ENCODE data around the gene PRSS50.

The PRSS50 gene

DNA sequence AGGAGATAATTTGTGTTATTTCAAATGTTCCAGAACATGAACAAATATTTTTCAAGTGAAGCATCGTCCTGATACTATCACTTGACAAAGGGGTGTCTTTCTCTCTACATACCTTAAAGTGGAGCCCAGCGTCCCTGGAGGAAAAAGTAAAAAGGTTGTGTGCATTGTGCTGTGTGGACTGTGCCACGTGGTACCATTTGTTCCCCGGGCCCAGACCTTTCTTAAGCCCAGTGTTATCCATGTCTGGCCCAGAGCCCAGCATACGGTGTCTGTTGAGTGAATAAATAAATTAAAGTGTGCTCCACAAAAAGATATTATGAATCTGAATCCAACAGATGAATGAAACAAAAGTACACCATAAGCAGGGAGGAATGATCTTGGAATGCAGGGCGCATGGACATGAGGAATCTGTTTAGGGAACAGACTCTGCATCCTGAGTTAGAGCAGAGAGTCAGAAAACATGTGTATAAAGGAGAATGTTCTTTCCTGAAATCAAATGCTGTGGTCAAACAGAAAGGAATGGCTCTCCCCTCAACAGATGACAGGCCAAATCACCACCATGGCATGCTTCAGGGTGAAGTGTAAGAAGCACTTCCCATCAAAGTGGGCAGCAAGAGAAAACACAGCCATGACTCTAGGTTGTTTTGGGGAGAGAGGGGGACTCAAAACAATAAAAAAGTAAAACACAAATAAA, 8.1 kb upstream of the PRSS50 start:
- DNase-seq (ENCODE audit: low read depth in 2 of 2, low spot score in 1 of 2): no peak

DNA sequence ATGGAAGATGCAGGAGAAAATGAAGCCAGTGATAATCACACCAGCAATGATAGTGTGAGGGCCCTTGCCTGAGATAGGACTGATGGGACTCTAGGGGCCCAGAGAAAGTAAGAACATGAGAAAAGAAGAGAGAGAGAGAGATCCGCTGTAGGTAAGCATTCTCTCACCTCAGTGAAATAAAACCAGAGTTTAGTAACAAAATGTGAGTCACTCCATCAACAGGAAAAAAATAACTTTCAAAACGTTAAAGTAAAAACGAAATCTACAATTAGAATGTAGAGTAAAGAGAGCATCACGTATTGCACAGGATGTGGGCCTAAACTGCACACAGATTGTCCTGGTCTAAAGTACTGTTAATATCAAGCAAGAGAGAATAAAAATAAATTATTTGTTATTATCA, 6.8 kb upstream of the PRSS50 start:
- DNase-seq (ENCODE audit: low read depth in 2 of 2, low spot score in 1 of 2): no peak

DNA sequence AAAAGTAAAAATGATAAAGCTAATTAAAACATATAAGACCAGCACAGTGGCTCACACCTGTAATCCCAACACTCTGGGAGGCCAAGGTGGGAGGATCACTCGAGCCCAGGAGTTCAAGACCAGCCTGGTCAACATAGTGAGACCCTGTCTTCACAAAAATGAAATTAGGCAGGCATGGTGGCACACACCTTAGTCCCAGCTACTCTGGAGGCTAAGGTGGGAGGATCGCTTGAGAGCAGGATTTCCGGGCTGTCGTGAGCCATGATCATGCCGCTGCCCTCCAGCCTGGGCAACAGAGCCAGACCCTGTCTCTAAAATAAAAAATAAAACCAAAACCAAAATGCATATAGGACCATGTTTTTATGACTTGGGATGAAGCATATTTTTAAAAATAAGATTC, 4.8 kb upstream of the PRSS50 start:
- no peak for DNase-seq (ENCODE audit: low read depth in 2 of 2, low spot score in 1 of 2)

DNA sequence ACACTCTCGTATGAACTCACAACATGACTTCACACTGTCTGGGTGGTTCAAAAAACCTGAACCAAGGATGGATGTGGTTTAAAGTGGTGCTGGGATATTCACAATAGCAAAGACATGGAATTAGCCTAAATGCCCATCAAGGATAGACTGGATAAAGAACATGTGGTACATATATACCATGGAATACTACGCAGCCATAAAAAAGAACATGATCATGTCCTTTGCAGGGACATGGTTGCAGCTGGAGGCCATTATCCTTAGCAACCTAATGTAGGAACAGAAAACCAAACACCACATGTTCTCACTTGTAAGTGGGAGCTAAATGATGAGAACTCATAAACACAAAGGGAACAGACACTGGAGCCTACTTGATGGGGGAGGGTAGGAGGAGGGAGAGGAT, 3.3 kb upstream of the PRSS50 start:
- no peak for DNase-seq (ENCODE audit: low read depth in 2 of 2, low spot score in 1 of 2)

DNA sequence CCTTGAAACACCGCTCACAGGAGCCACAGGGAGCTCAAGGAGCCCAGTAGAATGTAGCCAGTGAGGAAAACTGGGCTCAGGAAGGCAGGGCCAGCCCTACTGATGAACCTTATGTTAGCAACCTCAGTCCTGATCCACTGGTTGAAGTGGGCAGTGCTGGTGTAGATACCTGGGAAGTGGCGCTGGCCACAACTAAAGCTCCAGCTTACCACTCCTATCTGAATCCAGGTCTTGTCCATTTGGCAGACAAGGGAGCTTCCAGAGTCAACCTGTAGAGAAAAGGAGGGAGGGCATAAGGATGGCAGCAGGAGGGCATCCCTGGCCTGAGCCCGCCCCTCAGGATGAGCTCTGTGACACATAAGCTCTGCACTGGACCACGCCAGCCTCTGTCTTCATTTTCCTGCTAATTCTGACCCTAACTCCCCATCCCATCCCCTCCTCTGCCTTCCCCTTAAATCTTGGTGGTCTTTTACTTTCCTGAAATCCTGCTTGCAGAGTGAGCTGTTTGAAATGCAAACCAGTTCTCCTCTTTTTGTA, 2.1 kb upstream of the PRSS50 start:
- no peak for DNase-seq (ENCODE audit: low read depth in 2 of 2, low spot score in 1 of 2)

DNA sequence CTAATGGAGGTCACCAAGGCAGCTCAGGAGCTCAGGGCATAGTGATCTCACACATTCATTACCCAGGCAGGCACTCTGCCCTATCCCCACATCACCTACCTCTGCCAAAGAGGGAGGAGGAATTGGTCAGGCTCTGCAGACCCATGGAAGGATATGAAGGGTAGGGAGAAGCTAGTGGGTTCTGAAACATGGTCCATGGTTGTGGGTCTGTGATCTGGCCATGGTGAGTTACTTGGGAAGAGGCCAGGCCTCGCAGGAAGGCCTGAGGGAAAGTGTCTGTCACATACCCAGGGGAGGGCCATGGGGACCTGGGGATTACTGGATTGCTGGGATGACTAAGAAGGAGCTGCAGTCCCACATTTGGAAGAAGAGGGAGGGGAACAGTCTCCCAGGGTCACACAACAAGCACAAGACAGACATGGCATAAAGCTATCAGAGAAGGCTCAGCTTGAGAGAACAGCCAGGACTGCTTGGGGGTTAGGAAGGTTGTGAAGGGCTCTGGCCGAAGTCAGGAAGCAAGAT, 1.4 kb upstream of the PRSS50 start:
- no peak for DNase-seq (ENCODE audit: low read depth in 2 of 2, low spot score in 1 of 2)

DNA sequence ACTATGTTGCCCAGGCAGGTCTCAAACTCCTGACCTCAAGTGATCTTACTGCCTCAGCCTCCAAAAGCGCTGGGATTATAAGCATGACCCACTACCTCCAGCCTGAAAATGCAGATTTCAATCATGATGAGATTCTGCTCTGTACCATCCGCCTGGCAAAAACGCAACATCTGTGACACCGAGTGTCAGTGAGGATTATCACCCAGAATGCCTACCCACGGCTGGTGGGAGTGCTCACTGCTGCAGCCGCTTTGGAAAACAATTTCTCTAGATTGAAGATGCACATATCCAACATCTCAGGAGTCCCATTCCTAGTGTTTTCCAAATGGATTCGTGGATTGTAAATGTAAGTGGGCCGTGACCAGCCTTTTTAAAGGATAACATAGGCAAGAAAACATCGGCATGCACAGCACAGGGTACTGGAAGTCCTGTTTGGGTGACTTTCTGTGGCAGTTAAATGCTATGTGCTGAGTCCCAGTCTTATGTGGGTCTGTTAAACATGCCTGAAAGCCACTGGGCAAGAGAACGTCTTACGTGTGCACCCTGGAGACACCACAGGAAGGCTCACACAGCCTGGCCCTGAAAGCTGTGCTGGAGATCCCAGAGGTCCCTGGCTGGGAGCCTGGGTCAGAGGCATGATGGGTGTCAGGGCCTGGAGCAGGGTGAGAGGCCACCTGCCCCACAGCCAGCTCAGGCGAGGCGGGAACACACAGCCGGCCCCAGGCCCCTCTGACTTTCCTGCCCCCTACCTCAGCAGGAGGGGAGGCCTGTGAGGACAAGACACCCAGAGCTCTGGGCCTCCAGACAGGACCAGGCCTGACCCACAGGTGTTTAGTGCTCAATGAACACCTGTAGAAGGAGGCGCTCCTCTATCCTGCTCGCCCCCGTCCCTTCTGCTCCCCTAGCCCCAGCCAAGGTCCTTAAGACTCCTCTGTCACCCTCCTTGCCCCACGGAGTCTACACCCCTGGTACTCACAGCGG, 918 bp downstream of the PRSS50 start:
- no peak for DNase-seq (ENCODE audit: low read depth in 2 of 2, low spot score in 1 of 2)

DNA sequence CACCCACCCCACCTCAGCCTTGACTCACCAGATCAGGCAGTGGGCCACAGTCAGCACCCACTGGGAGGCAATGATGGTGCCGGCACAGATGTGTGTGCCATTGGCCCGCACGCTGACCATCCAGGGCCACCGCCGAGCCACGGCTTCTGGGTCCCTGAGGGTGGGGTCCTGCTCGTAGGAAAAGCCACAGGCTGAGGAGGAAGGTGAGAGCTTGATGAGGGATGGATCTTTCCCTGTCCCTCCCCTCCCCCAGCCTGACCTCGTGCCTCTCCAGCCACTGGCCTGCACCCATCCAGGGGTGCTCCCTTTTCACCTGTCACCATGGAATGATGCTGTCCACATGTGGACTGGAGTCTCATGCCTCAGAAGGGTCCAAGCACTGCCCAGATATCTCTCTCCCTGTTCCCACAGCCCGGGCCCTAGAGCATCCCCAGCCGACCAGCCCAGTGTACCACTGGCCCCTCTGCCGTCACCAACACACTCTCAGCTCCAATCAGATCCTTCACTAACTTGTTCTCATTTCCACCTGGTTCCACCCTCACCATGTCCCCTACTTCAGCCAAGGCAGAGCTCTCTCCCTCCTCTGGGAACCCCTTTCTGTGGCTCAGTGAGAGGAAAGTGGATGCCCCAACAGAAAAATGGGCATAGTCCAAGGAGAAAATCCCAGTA, 2.0 kb downstream of the PRSS50 start:
- no peak for DNase-seq (ENCODE audit: low read depth in 2 of 2, low spot score in 1 of 2)

DNA sequence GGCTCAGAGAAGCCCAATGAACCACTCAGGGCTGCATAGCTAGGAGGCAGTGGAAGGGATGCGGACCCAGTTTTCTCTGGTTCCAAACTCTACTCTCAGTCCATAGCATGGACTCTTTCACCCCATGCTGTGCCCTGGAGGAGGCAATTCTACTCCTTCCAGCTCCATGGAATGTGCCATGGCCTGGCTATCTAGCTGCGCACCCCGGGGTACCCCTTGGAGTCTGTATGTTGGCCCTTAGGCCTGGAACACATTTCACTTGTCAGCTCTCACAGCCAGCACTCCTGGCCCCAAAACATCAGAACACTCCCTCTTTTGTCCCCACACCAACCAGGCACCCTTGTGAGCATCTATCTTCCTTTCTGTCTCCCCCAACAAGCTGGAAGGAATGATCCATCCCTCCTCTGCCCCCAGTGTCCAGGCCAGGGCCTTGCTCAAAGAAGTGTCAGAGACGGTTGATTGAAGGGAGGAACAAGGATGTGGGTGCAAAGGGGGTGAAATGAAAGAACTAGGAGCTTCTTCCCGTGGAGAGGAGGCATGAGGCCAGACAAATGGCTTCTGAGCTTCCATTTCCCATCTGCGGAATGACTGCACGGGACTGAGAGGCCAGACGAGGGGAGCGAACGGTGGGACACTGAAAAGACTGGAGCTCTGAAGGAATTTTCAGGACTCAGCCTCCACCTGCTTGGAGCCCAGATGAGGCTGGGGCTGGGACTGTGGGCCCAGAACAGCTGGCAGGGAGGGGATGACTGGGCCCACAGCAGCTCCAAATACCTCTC, 2.8 kb downstream of the PRSS50 start:
- no peak for DNase-seq (ENCODE audit: low read depth in 2 of 2, low spot score in 1 of 2)

DNA sequence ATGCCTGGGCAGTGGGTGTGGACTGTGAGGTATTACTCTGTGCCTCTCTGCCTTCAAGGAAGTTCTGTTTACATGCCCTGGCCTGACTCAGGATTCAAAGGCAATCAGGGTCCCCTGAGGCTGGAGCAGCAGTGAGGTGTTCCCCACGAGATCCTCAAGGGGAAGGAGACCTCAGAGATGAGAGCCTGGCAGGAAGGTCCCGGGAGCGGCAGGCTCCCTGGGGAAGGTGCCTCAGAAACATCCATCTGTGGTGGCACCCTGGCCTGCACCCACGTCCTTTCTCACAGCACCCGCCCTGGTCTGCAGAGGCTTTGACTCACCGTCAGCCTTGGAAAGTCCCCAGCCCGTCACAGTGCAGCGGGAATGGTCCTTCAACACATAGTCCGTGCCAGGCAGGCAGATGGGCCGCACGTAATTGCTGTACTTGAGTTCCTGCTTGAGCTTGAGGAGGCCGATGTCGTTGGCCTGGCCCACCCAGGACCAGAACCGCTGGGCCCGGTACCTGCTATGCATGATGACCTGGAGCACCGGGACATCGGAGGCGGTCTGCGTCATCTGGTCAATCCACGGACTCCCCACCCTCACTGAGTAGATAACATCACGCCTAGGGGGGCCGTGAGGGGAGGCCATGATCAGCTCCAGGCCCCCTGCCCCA, 3.6 kb downstream of the PRSS50 start:
- no peak for DNase-seq (ENCODE audit: low read depth in 2 of 2, low spot score in 1 of 2)

DNA sequence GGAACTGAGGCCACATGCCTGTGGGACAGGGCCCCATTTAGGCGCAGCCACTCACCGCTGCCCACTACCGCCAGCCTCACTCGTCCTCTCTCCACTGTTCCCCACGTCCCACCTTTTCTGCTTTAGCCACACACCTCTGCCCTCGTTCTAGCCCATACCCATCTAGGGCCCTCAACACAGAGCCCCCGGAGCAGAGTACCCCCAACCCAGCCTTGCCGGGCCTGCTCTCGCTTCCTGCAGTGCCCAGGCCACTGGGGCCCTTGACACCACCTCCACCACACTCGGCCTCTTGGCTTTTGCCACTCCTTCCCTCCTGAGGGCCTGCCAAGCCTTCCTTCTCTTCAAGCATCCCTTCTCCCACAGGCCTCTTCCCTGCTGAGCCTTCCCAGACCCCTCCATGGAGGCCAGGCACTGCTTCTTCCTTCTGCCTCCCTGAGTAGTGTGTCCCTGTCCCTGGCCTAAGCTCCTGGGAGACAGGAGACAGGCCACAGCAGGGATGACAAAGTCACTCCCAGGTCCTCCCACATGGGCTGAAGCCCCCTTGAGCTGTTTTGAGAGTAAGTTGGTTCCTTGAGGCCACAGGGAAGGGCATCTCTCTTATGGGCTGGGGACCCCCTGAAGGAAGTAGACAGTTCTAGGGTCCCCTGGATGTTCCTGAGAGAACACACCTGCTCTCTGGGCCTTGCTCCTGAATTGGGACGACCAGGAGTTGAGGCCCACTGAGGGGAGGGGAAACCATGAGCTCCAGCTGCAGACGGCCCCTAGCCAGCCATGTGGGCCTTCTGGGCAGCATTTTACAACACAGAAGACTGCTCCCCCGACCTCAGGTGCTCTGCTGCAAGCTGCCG, 4.4 kb downstream of the PRSS50 start:
- DNase-seq (ENCODE audit: low read depth in 2 of 2, low spot score in 1 of 2): no peak

DNA sequence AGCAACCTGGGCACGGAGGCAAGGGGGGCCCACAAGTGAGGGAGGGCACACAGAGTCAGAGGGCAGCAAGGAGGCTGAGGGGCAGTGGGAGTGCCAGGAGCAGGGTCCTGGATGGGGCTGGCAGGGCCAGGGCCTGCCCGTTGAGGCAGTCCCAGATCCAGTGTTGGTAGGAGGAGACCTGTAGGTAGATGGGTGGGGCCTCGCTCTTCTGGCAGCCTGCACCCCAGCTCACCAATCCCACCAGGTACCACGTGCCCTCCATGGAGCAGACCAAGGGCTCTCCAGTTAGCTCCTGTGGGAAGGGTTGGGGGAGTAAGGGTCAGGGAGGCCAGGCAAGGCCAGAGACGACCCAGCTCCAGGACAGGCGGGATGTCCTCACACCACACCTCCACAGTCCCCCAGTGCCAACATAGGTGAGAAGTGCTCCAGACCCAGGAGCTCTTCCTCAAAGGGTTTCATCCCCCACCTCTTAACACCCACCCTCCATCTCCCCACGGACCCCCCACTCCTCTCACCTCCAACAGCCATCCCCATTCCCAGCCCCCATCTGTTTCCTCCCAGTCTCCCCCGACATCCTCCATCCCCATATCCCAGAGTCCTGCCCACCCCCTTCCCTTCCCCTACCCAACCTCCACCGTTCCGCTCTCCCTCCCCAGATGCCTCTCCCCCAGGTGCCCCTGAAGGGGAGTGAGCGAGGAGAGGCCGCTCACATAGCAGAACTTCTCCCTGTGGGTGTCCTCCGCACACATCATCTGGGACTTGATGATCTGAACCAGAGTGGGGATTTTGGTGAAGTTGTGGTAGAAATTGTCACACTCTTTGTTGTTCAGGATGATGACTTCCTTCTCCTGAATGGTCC, 5.2 kb downstream of the PRSS50 start:
- DNase-seq (ENCODE audit: low read depth in 2 of 2, low spot score in 1 of 2): no peak

DNA sequence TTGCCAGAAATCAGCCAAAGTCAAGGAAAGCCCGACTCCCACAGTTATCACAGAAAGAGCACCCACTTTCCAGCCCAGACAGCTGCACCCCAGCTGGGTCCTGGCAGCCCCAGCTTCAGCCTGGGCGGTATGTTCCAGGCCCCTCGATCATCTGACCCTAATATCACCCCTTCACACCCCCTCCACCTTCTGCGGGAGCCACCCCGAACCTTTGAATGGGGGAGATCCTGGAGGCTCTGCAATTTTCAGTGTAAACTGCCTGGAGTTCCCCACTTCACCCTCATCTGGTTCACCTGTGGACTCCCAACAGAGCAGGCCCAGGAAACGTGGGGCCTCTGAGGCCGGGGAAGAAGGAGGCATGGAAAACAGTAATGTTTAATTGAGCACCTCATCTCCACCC, 5.9 kb downstream of the PRSS50 start:
- DNase-seq (ENCODE audit: low read depth in 2 of 2, low spot score in 1 of 2): no peak

DNA sequence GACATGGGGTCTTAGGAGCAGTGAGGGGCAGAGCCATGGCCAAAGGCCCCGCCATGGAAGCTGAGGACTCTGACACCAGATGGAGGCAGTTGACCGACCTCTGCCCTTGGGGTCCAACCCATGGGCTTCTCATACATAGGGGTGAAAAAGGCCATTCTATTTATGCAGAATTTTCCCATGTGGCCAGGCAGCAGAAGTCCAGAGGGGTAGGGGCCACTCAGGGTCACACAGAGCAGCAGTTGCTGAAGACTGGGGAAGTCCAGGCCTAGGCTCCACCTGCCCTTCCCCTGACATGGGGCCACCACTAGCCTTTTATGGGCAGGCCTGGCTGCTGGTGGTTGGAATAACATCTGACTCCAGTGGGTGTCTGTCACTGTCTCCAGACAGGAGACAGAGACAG, 6.4 kb downstream of the PRSS50 start:
- DNase-seq (ENCODE audit: low read depth in 2 of 2, low spot score in 1 of 2): no peak

DNA sequence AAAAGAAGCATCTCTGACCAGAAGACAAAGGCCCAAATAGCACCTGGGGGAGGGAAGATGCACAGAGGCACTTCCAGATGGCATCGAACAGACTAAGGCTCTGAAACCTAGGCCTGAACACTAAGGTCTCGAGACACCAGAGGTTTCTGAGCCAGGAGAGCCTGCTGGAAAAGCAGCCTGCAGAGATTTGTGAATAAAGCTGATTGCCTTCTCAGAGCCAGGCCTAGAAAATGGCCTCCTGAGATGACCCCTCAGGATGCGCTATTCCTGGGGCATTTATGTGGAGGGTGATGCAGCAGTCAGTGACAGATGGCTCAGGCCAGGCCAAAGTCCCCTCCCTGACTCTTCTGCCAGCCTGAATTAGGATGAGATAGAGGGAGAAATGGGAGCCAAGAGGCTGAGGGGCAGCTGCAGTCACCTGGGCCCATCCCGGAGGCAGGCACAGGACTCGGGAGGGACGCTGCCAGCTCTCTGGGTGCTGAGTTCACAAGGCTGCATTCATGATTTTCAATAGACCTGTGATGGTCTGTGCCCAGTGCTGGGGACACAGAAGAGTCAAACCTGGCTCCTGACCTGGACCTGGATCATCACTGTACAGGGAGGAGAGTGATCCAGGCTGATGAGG, 6.9 kb downstream of the PRSS50 start:
- DNase-seq (ENCODE audit: low read depth in 2 of 2, low spot score in 1 of 2): no peak

DNA sequence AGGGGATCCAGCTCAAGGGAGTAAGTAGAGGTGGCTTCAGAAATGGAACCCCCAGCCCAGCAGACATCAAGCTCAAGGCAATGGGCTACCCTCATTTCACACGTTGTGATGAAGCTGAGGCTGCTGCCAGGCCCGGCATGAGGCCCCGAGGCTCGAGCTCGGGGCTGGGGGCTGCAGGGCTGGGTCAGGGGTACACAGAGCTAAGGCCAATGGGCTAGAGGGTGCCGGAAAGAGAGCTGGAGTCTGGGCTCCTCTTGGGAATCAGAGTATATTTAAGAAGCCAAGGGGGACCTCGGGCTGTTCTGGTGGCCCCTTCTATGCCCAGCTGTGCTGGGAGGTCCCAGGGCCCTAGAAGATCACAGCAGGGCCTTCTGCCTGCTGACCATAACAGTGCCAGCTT, 7.4 kb downstream of the PRSS50 start:
- no peak for DNase-seq (ENCODE audit: low read depth in 2 of 2, low spot score in 1 of 2)

DNA sequence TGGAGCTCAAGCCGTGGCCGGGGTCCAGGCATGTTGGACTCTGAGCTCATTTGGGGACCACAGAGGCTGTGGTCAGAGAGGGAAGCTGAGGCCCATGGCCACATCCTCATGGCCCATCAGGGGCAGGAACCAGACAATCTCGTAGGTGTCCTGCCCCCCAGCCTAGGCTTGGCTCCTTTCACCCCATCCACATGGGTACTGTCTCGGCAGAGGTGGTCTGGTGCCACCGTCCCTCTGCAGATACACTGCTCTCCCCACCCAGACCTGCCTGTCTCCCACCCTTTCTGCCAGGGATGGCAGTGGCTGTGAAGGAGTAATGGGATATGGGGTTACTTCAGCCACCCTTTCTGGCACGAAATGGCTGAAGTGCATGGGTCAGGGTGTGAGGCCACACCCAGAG, 7.9 kb downstream of the PRSS50 start:
- DNase-seq (ENCODE audit: low read depth in 2 of 2, low spot score in 1 of 2): no peak

DNA sequence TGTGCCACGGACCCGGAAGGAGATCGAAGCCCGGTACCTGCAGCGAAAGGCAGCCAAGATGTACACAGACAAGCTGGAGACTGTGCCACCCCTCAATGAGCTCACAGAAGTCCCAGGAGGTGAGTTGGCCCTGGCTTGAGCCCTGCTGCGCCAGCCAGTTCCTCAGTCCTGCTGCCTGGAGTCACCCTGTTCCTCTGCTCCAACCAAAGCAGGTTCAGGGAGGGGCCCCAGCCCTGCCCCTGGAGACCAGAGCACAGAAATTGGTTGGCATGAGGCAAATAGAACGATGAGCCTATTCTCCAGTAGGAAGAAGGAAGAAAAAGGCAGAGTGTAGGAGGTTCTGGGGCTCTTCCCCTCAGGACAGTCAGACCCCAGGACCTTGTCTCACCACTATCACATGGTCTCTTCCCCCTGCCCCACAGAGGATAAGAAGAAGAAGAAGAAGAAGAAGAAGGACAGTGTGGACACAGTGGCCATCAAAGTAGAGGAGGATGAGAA, 8.5 kb downstream of the PRSS50 start:
- no peak for DNase-seq (ENCODE audit: low read depth in 2 of 2, low spot score in 1 of 2)

Measured in stimulated activated CD8-positive, alpha-beta memory T cell treated with anti-CD3 and anti-CD28 coated beads, Interleukin-4, amount 100 ng/mL, for 1 hour (primary cell).